ENCODE results near the gene NEK10.

Gene NEK10

DNA sequence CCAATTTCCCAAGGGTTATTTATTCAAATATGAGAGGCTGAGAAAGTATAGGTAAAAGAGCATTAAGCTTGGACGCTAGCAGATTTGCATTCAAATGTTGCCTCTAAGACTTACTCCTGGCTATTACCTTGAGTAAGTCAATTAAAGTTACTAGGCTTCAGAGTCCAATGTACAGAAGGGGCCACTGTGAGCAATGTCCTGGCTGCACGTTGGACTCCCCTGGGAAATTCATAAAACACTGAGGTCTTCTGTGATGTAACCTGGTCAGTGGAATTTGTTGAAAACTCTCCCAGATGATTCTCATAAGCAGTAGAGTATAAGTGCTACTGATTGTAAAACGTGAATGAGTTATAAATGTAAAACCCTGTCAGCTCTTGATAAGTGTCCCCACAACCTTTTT is 295.3 kb downstream of the NEK10 start:
- FAIRE-seq (no peak), DNase-seq (ENCODE audit: low spot score) (no peak)

DNA sequence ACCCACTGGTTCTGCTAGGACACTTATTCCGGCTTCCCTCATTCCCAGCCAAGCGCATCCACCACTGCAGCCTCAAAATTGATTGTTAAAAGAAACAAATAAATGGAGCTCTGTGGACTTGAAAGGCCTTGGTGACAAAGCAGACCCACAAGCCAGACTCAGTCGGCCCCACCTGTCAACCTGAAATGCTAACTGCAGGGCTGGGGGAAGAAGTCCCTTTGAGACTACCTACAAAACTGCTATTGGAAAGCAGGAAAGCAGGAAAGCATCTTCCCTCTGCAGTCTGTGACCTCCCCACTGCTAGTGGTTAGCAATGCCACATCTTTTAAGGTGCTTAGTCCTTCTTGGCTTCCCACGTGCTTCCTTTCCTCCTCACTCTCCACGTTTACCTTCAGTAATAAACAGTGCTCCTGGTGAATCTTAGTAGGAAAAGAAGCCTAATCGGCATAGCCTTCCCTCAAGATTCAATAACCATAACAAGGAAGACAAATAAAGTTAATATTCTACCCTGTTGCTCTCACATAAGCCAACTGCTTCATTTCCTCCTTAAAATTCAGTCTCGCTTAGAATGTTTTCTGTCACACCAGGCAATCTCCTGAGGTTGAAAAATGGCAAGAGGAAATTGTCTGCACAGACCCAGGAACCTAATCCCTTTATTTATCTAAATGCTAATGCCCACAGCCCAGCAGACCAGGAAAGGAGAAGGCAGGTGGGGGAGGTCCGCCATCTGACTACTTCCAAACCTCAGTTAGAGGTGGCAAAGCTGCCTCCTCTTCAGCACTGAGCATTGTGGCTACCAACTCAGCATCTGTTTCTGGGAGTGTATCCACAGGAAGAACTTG is 296.2 kb downstream of the NEK10 start:
- FAIRE-seq, result no peak

DNA sequence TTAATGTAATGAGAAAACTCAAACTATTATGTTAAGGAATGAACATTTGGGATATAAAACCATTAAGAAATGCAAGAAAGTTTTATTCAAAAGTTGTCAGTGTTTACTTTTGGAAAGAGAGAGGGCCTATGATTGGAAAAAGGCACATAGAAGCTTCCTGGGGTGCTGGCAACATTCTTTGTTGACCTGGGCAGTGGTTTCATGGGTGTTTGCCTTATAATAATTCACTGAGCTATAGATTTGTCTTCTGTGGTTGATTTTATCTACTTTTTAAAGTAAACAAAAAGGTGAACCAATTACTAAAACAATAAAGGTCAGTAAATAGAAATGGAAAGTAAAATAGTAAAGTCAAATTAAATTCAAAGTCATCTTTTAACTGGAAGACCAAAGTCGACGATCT is 308.8 kb downstream of the NEK10 start:
- FAIRE-seq, result no peak
- no peak for DNase-seq (ENCODE audit: low spot score)

More for the DNA sequence above, 296.2 kb downstream of the NEK10 start:
- DNase-seq (ENCODE audit: low spot score), result no peak
